ENCODE results near the gene ZBTB9. TPM values are rescaled to one million over a fixed set of nuclear protein-coding genes. Genes with fewer than 3 reads are reported as not detected.
A peak's percentile ranks its signal among the peaks of the same experiment; 100 is the strongest.

Gene ZBTB9
- total RNA-seq, 4 donors from 2014 or later = 4.1 to 5.9 (median 4.6) TPM

DNA sequence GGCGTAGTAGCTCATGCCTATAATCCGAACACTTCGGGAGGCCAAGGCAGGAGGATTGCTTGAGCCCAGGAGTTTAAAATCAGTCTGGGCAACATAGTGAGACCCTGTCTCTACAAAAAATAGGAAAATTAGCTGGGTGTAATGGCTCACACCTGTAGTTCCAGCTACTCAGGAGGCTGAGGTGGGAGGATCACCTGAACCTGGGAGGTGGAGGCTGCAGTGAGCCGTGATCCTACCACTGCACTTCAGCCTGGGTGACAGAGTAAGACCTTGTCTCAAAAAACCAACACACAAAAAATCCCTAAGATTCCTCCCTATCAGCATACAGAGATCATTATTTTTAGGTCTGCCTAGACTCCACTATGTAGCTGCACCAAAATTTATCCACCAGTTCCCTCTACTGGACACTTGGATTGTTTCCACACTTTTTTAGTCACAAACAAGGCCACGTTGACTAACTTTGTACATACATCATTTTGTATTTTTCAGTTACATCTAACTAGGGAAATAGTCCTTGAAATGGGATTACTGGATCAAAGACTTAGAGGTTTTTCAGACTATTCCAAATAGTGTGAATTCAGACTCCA is 47.2 kb upstream of the ZBTB9 start:
- H3K27ac ChIP-seq = no peak overlapping the region
- TF ChIP-seq, protein P1, sequence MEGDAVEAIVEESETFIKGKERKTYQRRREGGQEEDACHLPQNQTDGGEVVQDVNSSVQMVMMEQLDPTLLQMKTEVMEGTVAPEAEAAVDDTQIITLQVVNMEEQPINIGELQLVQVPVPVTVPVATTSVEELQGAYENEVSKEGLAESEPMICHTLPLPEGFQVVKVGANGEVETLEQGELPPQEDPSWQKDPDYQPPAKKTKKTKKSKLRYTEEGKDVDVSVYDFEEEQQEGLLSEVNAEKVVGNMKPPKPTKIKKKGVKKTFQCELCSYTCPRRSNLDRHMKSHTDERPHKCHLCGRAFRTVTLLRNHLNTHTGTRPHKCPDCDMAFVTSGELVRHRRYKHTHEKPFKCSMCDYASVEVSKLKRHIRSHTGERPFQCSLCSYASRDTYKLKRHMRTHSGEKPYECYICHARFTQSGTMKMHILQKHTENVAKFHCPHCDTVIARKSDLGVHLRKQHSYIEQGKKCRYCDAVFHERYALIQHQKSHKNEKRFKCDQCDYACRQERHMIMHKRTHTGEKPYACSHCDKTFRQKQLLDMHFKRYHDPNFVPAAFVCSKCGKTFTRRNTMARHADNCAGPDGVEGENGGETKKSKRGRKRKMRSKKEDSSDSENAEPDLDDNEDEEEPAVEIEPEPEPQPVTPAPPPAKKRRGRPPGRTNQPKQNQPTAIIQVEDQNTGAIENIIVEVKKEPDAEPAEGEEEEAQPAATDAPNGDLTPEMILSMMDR (IDR thresholded peaks at IDR 0.05) = peak in 4 of 6 experiments; percentile 27 to 54 (median 33)
- no peak for TF ChIP-seq POLR2A (IDR thresholded peaks at IDR 0.05)
- H3K9me3 ChIP-seq = no peaks in the 10 kb centered on the region
- H3K4me3 ChIP-seq (replicated peaks in 1 of 3) = no peak overlapping the region
- H3K4me1 ChIP-seq = peaks cover 6 to 7% of the 10 kb centered on the region in 2 donors
- no peaks in the 10 kb centered on the region for H3K36me3 ChIP-seq
- intact Hi-C loops (cut with DNase I) = no loop called here
- 79 to 83% methylated on average over 5 of the region's 5 CpGs for WGBS, 2 donors
- no peaks in the 10 kb centered on the region for H3K27me3 ChIP-seq
- no peak for DNase-seq

DNA sequence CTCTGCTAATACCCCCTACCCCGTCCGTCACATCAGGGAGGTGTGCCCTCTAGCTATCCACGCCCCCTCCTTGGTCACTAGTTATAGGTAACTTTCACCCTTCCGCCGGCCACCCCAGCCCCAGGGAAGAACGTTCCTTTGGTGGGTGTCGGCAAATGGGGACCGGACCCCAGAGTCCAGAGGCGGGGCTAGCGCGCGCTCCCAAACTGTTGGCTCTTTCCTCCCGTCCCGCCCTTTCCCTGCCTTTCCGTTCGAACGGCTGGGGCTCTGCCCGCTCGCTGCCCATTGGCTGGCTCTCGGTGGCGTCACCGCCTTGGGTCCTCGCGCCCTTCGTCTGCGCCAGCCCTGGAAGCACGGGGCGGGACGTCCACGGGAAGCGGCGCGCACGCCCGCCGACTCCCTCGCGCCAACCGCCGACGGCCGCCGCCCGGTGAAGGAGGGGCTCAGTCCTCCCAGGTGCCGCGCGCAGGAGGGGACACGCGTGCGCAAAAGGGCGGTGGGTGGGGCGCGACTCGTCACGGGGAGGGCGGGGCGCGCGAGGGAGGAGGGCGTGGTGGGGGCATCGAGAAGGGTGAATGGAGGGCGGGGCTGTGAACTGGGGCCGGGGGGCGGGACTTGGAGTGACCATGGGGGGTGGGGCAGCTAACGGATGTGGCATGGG is 44.2 kb upstream of the ZBTB9 start:
- intact Hi-C loops (cut with DNase I) = no loop called here
- H3K4me1 ChIP-seq = peaks cover 8 to 17% of the 10 kb centered on the region in 2 donors
- peak; percentile 98 for DNase-seq
- no peaks in the 10 kb centered on the region for H3K27me3 ChIP-seq
- H3K36me3 ChIP-seq = peaks cover 22 to 24% of the 10 kb centered on the region in 2 donors
- peak overlapping the region in 2 of 3 donors; percentile 50 to 100 for H3K4me3 ChIP-seq (replicated peaks in 1 of 3)
- peak overlapping the region; percentile 93 to 99 (median 93) for H3K27ac ChIP-seq
- WGBS, 2 donors = 0% methylated on average over 19 to 38 of the region's 65 CpGs
- TF ChIP-seq, protein P1 (IDR thresholded peaks at IDR 0.05) = no peak
- TF ChIP-seq POLR2A (IDR thresholded peaks at IDR 0.05) = peak in 1 of 2 donors; percentile 67
- H3K9me3 ChIP-seq = no peaks in the 10 kb centered on the region

DNA sequence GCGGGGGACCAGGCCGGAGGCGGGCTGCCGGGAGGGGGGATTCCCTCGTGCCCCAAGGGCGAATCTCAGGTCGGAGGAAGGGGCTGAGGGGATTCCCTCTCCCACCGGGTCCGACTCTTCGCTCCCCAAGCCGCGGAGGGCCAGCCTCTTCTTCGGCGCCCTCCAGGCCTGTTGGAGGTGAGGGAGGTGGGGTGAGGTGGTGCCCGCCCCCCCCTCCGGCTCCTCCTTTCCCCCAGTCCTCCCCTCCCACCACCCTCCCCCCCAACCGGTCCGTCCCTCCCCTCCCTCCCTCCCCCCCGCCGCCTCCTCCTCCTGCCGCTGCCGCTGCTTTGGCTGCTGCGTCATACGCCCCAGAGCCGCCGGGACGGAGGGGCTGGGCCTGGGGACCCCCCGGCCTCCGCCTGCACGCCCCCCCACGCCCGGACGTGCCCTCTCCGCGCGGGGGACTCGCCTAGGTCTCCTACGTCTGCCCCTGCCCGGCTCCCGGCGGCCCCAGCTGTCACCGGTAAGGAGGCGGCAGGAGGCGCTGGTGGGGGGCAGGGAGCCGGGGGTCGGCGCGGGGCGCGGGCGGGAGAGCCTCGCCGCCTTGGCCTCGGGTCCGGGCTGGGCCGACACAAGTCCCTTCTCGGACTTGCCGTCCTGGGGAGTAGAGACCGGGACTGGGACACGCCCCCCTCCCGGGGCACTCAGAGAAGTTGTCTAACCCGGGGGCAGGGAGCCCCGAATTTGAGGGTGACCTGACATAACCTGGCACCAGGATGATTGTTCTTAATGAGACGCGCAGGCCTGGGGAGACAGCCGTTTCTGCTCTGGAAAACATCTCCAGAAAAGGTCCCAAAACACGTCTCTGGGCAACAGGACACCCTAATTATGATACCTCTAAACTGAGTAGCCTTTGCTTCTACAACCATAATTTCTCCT is 43.4 kb upstream of the ZBTB9 start, which contains the start of gene PHF1:
PHF1 (plus strand) TSS at position 304 of the 921 bp plus-strand sequence. CDS start 1,250 bp downstream, outside the sequence.
- Histone ChIP-seq H3K9me3 (no peaks in the 10 kb centered on the region), H3K27ac (peak within 1 kb of the TSS; percentile 93 to 99 (median 93)), H3K4me1 (peaks cover 8 to 25% of the 10 kb centered on the region in 2 donors), H3K4me3 (replicated peaks in 1 of 3) (peak within 1 kb of the TSS; percentile 80 to 100 (median 93)), H3K27me3 (no peaks in the 10 kb centered on the region), H3K36me3 (peaks cover 30 to 31% of the 10 kb centered on the region in 2 donors)
- intact Hi-C loops (cut with DNase I) = no loop called here
- TF ChIP-seq, protein P1 (IDR thresholded peaks at IDR 0.05) = no peak
- peak in 1 of 2 donors; percentile 59 for TF ChIP-seq POLR2A (IDR thresholded peaks at IDR 0.05)
- WGBS, 2 donors = 0% methylated on average over 5 to 27 of the region's 67 CpGs
- DNase-seq = peak; percentile 73 to 79

DNA sequence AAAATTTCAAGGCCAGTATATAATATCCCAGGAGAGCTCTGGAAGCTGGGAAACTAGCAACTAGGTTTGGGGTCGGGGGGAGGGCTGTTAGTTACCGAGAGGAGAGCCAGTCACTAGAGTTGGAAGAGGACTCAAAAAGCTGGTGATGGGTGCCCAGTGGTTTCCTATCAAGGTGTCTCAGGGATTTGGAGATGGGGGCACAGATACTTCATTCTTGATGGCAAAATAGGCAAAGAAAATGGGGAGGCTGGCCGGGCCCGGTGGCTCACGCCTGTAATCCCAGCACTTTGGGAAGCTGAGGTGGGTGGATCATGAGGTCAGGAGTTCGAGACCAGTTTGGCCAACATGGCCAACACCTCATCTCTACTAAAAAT is 42.8 kb upstream of the ZBTB9 start:
- TF ChIP-seq, protein P1 (IDR thresholded peaks at IDR 0.05) = no peak
- TF ChIP-seq POLR2A (IDR thresholded peaks at IDR 0.05) = no peak
- WGBS, 2 donors = 52 to 59% methylated on average over 6 of the region's 6 CpGs
- DNase-seq = no peak
- peak overlapping the region in 2 of 3 donors; percentile 80 to 100 for H3K4me3 ChIP-seq (replicated peaks in 1 of 3)
- peaks cover 31 to 32% of the 10 kb centered on the region in 2 donors for H3K36me3 ChIP-seq
- intact Hi-C loops (cut with DNase I) = no loop called here
- no peaks in the 10 kb centered on the region for H3K27me3 ChIP-seq
- peak overlapping the region; percentile 93 to 99 (median 93) for H3K27ac ChIP-seq
- peaks cover 10 to 32% of the 10 kb centered on the region in 2 donors for H3K4me1 ChIP-seq
- no peaks in the 10 kb centered on the region for H3K9me3 ChIP-seq

All from thyroid gland (tissue), 4 donors.